ENCODE results near the gene PDK1. TPM values are rescaled to one million over a fixed set of nuclear protein-coding genes. Genes with fewer than 3 reads are reported as not detected.

Gene PDK1
- total RNA-seq, 1 donor from 2014 or later, result 65.2 TPM

DNA sequence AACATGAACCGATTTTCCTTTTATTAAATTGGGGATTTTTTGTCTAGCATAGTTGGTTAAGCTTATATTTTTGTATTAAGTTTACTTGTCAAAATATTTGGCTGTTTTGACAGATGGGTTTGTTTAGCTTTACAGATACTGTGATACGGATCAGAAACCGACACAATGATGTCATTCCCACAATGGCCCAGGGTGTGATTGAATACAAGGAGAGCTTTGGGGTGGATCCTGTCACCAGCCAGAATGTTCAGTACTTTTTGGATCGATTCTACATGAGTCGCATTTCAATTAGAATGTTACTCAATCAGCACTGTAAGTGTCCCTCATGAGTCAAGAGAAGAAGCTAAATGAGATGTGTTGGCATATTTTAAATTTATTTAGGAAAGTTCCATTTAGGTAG is 8.5 kb downstream of the PDK1 start:
- Mint-ChIP-seq H3K9me3 (no peaks in the 10 kb centered on the region), H3K27ac (no peak overlapping the region), H3K36me3 (peaks cover 39% of the 10 kb centered on the region), H3K4me3 (no peak overlapping the region), H3K27me3 (ENCODE audit: insufficient read depth, low read depth) (no peaks in the 10 kb centered on the region), H3K4me1 (peaks cover 13% of the 10 kb centered on the region)
- H3K4me1 ChIP-seq, result peaks cover 12% of the 10 kb centered on the region
- H2AFZ ChIP-seq (replicated peaks), result no peak overlapping the region
- no peak overlapping the region for H3K27ac ChIP-seq
- no peak for DNase-seq (ENCODE audit: low spot score)
- H3K79me2 ChIP-seq (ENCODE audit: low read depth), result peaks cover 4% of the 10 kb centered on the region
- peaks cover 48% of the 10 kb centered on the region for H3K36me3 ChIP-seq
- TF ChIP-seq, protein P1, sequence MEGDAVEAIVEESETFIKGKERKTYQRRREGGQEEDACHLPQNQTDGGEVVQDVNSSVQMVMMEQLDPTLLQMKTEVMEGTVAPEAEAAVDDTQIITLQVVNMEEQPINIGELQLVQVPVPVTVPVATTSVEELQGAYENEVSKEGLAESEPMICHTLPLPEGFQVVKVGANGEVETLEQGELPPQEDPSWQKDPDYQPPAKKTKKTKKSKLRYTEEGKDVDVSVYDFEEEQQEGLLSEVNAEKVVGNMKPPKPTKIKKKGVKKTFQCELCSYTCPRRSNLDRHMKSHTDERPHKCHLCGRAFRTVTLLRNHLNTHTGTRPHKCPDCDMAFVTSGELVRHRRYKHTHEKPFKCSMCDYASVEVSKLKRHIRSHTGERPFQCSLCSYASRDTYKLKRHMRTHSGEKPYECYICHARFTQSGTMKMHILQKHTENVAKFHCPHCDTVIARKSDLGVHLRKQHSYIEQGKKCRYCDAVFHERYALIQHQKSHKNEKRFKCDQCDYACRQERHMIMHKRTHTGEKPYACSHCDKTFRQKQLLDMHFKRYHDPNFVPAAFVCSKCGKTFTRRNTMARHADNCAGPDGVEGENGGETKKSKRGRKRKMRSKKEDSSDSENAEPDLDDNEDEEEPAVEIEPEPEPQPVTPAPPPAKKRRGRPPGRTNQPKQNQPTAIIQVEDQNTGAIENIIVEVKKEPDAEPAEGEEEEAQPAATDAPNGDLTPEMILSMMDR (IDR thresholded peaks at IDR 0.05), result no peak
- no peak for TF ChIP-seq EZH2 (IDR thresholded peaks at IDR 0.05)
- no peak for TF ChIP-seq EZH2phosphoT487 (IDR thresholded peaks at IDR 0.05)
- no peak overlapping the region for H3K4me3 ChIP-seq
- no peak overlapping the region for H3K4me2 ChIP-seq
- H3K27me3 ChIP-seq, result no peaks in the 10 kb centered on the region
- H4K20me1 ChIP-seq (ENCODE audit: low read depth), result peaks cover 43% of the 10 kb centered on the region
- H3F3A ChIP-seq (ENCODE audit: low read depth), result no peaks in the 10 kb centered on the region
- H3K9ac ChIP-seq, result no peak overlapping the region
- H3K9me3 ChIP-seq (ENCODE audit: low read depth), result no peaks in the 10 kb centered on the region

DNA sequence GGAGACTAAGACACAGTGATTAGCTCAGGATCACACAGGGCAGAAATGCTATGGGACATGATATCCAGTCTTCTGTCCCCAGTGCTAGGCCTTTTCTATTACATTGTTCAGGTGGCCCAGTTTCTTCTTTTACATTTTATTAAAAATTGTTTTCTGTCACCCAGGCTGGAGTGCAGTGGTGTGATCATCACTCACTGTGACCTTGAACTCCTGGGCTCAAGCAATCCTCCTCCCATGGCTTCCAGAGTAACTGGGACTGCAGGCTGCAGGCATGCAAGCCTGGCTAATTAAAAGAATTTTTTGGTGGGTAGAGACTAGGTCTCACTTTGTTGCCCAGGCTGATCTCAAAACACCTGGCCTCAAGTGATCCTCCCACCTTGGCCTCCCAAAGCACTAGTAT is 15.4 kb downstream of the PDK1 start:
- Histone ChIP-seq H2AFZ (replicated peaks) (no peak overlapping the region), H3K4me3 (no peak overlapping the region), H4K20me1 (ENCODE audit: low read depth) (peaks cover 4% of the 10 kb centered on the region), H3K36me3 (peaks cover 45% of the 10 kb centered on the region), H3K4me1 (no peaks in the 10 kb centered on the region), H3K27me3 (no peaks in the 10 kb centered on the region), H3F3A (ENCODE audit: low read depth) (no peaks in the 10 kb centered on the region), H3K79me2 (ENCODE audit: low read depth) (no peaks in the 10 kb centered on the region), H3K9ac (no peak overlapping the region), H3K9me3 (ENCODE audit: low read depth) (peaks cover 3% of the 10 kb centered on the region), H3K4me2 (no peak overlapping the region), H3K27ac (no peak overlapping the region)
- peaks cover 16% of the 10 kb centered on the region for H3K9me3 Mint-ChIP-seq
- H3K27me3 Mint-ChIP-seq (ENCODE audit: insufficient read depth, low read depth), result no peaks in the 10 kb centered on the region
- DNase-seq (ENCODE audit: low spot score), result no peak
- H3K36me3 Mint-ChIP-seq, result peaks cover 51% of the 10 kb centered on the region
- H3K4me3 Mint-ChIP-seq, result no peak overlapping the region
- no peak overlapping the region for H3K27ac Mint-ChIP-seq
- TF ChIP-seq, protein P1 (IDR thresholded peaks at IDR 0.05), result no peak
- TF ChIP-seq EZH2phosphoT487 (IDR thresholded peaks at IDR 0.05) (no peak), EZH2 (IDR thresholded peaks at IDR 0.05) (no peak)
- H3K4me1 Mint-ChIP-seq, result no peaks in the 10 kb centered on the region

DNA sequence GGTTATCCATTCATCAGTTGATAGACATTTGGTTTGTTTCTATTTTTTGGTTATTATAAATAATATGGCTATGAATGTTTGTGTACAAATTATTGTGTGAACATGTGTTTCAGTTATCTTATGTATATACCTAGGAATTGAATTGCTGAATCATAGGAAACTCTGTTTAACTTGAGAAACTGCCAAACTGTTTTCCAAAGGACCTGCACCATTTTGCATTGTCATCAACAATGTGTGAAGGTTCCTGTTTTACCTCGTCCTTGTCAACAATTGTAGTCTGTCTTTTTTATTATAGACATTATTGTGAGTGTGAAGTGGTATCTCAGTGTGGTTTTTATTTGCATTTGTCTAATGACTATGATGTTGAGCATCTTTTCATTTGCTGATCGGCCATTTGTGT is 17.1 kb downstream of the PDK1 start:
- Histone ChIP-seq H2AFZ (replicated peaks) (no peak overlapping the region), H3K4me3 (no peak overlapping the region), H3K27me3 (no peaks in the 10 kb centered on the region), H3K27ac (no peak overlapping the region), H3K36me3 (peaks cover 48% of the 10 kb centered on the region), H3K9ac (no peak overlapping the region), H3K4me2 (no peak overlapping the region), H3K9me3 (ENCODE audit: low read depth) (peaks cover 10% of the 10 kb centered on the region), H3F3A (ENCODE audit: low read depth) (no peaks in the 10 kb centered on the region), H3K79me2 (ENCODE audit: low read depth) (peaks cover 7% of the 10 kb centered on the region), H4K20me1 (ENCODE audit: low read depth) (peaks cover 3% of the 10 kb centered on the region), H3K4me1 (no peaks in the 10 kb centered on the region)
- H3K27me3 Mint-ChIP-seq (ENCODE audit: insufficient read depth, low read depth), result no peaks in the 10 kb centered on the region
- no peak for DNase-seq (ENCODE audit: low spot score)
- H3K9me3 Mint-ChIP-seq, result peaks cover 26% of the 10 kb centered on the region
- no peak overlapping the region for H3K4me3 Mint-ChIP-seq
- no peaks in the 10 kb centered on the region for H3K4me1 Mint-ChIP-seq
- peaks cover 57% of the 10 kb centered on the region for H3K36me3 Mint-ChIP-seq
- H3K27ac Mint-ChIP-seq, result no peak overlapping the region
- no peak for TF ChIP-seq EZH2 (IDR thresholded peaks at IDR 0.05)
- TF ChIP-seq EZH2phosphoT487 (IDR thresholded peaks at IDR 0.05), result no peak
- TF ChIP-seq, protein P1 (IDR thresholded peaks at IDR 0.05), result no peak
